Measurements from ENCODE around the gene DPM1.

Gene DPM1

GRCh38 chr20:50957798-50958614 is at the start of gene DPM1:
TSS of gene DPM1 (minus strand) at chr20:50958532. CDS start at chr20:50958523, 9 bp downstream.
- H3K36me3 ChIP-seq (ENCODE audit: control insufficient read depth, insufficient read depth, low read length) = no peaks in the 10 kb centered on the region
- peak within 1 kb of the TSS; percentile 31 for H3K4me3 ChIP-seq (ENCODE audit: low read length)
- H3K27me3 ChIP-seq (ENCODE audit: control insufficient read depth, insufficient read depth, low read length) = no peaks in the 10 kb centered on the region
- peak within 1 kb of the TSS; percentile 77 for H3K9ac ChIP-seq (ENCODE audit: low read length)
- H3K9me3 ChIP-seq (ENCODE audit: control insufficient read depth, low read length) = no peaks in the 10 kb centered on the region
- H3K4me1 ChIP-seq (ENCODE audit: control insufficient read depth, insufficient read depth, low read length) = peaks cover 13% of the 10 kb centered on the region

DNA sequence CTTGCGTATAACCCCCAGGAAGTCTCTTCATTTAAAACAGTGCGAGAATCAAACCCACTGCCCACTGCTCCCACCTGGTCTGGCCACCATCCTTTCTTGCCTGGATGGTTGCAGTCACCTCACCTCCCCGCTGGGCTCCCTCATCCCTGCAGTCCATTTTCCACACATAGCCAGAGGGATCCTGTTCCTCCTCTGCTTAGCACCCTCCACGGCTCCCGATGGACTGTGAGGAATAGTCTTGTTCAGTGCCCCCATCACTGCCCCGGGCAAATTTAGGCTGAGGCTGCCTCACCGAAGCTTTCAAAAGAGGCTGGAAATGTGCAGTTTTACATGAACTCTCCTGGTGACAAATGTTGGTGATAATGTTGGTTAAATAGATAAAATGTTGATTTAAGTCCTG is 46.9 kb upstream of the DPM1 start:
- no peaks in the 10 kb centered on the region for H3K36me3 ChIP-seq (ENCODE audit: control insufficient read depth, insufficient read depth, low read length)
- H3K4me3 ChIP-seq (ENCODE audit: low read length) = no peak overlapping the region
- peaks cover 7% of the 10 kb centered on the region for H3K4me1 ChIP-seq (ENCODE audit: control insufficient read depth, insufficient read depth, low read length)
- no peaks in the 10 kb centered on the region for H3K27me3 ChIP-seq (ENCODE audit: control insufficient read depth, insufficient read depth, low read length)
- H3K9ac ChIP-seq (ENCODE audit: low read length) = no peak overlapping the region
- H3K9me3 ChIP-seq (ENCODE audit: control insufficient read depth, low read length) = no peaks in the 10 kb centered on the region

GRCh38 chr20:51004781-51005180 is 46.4 kb upstream of the DPM1 start:
- H3K27me3 ChIP-seq (ENCODE audit: control insufficient read depth, insufficient read depth, low read length) = no peaks in the 10 kb centered on the region
- H3K9ac ChIP-seq (ENCODE audit: low read length) = no peak overlapping the region
- H3K9me3 ChIP-seq (ENCODE audit: control insufficient read depth, low read length) = no peaks in the 10 kb centered on the region
- no peaks in the 10 kb centered on the region for H3K36me3 ChIP-seq (ENCODE audit: control insufficient read depth, insufficient read depth, low read length)
- H3K4me3 ChIP-seq (ENCODE audit: low read length) = no peak overlapping the region
- peaks cover 7% of the 10 kb centered on the region for H3K4me1 ChIP-seq (ENCODE audit: control insufficient read depth, insufficient read depth, low read length)

DNA sequence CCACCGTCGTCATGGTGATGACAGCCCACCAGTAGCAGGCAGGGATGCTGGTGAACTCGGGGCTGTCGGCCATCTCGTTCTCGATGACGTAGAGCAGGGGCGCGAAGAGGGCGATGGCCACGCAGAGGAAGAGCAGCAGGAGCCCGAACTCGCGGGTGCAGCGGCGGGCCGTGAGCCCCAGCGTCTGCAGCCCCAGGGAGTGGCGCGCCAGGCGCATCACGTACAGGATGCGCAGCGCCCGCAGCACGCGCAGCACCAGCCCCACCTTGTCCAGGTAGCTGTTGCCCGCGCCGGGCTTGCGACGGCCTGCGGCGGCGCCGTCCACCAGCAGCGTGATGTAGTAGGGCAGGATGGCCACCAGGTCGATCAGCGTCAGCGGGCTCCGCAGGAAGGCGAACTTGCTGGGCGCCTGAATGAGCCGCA is 46.0 kb upstream of the DPM1 start:
- H3K36me3 ChIP-seq (ENCODE audit: control insufficient read depth, insufficient read depth, low read length) = no peaks in the 10 kb centered on the region
- no peaks in the 10 kb centered on the region for H3K27me3 ChIP-seq (ENCODE audit: control insufficient read depth, insufficient read depth, low read length)
- H3K9ac ChIP-seq (ENCODE audit: low read length) = no peak overlapping the region
- no peaks in the 10 kb centered on the region for H3K9me3 ChIP-seq (ENCODE audit: control insufficient read depth, low read length)
- peaks cover 4% of the 10 kb centered on the region for H3K4me1 ChIP-seq (ENCODE audit: control insufficient read depth, insufficient read depth, low read length)
- no peak overlapping the region for H3K4me3 ChIP-seq (ENCODE audit: low read length)

GRCh38 chr20:51003753-51004152 is 45.4 kb upstream of the DPM1 start:
- no peak overlapping the region for H3K9ac ChIP-seq (ENCODE audit: low read length)
- no peak overlapping the region for H3K4me3 ChIP-seq (ENCODE audit: low read length)
- no peaks in the 10 kb centered on the region for H3K27me3 ChIP-seq (ENCODE audit: control insufficient read depth, insufficient read depth, low read length)
- no peaks in the 10 kb centered on the region for H3K4me1 ChIP-seq (ENCODE audit: control insufficient read depth, insufficient read depth, low read length)
- no peaks in the 10 kb centered on the region for H3K36me3 ChIP-seq (ENCODE audit: control insufficient read depth, insufficient read depth, low read length)
- no peaks in the 10 kb centered on the region for H3K9me3 ChIP-seq (ENCODE audit: control insufficient read depth, low read length)

DNA sequence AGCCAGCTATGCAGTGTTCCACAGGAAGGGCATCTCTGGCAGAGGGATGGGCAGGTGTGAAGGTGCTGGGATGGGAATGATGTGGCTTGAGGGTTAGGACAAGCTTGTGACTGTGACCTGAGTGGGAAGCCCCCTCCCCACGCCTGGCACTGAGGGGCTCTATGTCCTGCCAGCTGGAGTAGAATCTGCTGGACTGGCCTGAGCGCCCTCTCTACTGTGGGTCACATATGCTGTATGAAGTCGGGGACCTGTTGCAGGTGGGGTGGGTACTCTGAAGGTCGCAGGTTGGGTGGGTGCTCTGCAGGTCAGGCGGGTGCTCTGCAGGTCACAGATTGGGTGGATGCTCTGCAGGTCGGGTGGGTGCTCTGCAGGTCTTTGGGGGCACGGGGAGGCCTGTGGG is 44.3 kb upstream of the DPM1 start:
- Histone ChIP-seq H3K9ac (ENCODE audit: low read length) (no peak overlapping the region), H3K27me3 (ENCODE audit: control insufficient read depth, insufficient read depth, low read length) (peaks cover 2% of the 10 kb centered on the region), H3K4me1 (ENCODE audit: control insufficient read depth, insufficient read depth, low read length) (no peaks in the 10 kb centered on the region), H3K36me3 (ENCODE audit: control insufficient read depth, insufficient read depth, low read length) (no peaks in the 10 kb centered on the region), H3K4me3 (ENCODE audit: low read length) (no peak overlapping the region), H3K9me3 (ENCODE audit: control insufficient read depth, low read length) (no peaks in the 10 kb centered on the region)

- no peaks in the 10 kb centered on the region for H3K4me1 ChIP-seq (ENCODE audit: control insufficient read depth, insufficient read depth, low read length)
- no peaks in the 10 kb centered on the region for H3K36me3 ChIP-seq (ENCODE audit: control insufficient read depth, insufficient read depth, low read length)
- no peak overlapping the region for H3K9ac ChIP-seq (ENCODE audit: low read length)
- H3K4me3 ChIP-seq (ENCODE audit: low read length) = no peak overlapping the region
- H3K27me3 ChIP-seq (ENCODE audit: control insufficient read depth, insufficient read depth, low read length) = peaks cover 9% of the 10 kb centered on the region
- H3K9me3 ChIP-seq (ENCODE audit: control insufficient read depth, low read length) = no peaks in the 10 kb centered on the region
These were observed 43.3 kb upstream of the DPM1 start for GRCh38 chr20:51001430-51002265.

DNA sequence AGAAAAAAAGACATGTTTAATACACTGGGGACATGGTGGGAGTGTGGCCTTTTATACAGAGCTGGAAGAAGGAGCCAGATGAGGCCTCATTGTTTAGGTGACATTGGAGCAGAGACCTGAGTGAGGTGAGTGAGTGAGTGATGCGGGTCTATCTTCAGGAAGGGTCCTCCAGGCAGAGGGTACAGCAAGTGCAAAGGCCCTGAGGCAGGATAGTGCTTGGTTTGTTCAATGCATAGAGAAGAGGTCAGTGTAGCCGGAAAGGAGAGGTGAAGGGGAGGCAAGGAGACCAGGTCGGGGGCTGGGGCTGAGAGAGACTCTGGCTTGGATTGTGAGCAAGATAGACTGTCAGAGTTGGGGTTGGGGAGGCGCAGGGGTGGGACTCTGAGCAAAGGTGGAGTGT is 41.0 kb upstream of the DPM1 start:
- no peaks in the 10 kb centered on the region for H3K9me3 ChIP-seq (ENCODE audit: control insufficient read depth, low read length)

DNA sequence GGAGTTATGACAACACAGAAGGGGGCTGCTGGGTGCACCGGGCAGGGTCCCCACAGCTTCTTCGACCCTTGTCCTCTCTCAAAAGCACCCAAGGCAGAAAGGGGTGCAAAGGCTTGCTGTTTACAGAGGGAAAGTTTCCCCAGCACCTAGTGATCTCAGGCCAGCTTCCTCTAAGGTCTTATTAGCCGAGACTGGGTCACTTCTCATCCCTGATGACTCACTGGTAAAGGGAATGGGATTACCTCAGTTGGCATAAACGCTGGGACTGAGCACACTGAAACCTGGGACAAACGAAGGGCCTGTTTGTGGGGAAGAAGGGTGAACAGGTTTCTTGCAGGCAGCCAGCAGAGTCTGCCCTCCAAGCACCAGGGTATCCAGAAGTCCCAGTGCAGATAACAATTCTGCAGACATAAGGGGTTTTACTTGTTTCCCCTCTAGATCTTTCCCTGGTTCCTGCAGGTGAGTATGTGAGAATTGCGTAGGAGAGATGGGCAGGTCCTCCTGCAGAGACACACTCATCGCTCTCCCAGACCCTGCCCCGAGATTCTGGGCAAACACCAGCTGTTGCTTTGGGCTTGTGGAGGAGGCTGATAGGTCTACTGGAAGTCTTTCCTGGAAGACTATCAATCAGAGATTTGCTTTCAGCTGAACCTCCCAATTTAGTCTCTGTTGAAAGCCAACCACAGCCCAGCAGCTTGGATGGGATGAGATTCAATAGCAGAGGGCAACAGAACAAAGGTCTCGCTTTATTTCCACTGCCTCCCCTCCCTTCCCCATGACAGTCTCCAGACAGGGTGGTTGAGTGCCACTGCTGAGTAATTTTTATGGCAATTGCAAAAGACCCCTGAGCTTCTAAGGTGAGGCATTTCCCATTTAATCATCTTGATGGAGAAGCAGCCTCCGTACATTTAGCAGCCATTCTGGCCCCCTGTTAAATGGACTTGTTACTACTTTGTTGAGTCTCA is 38.9 kb upstream of the DPM1 start:
- no peak overlapping the region for H3K4me3 ChIP-seq (ENCODE audit: low read length)
- H3K9ac ChIP-seq (ENCODE audit: low read length) = no peak overlapping the region
- no peaks in the 10 kb centered on the region for H3K4me1 ChIP-seq (ENCODE audit: control insufficient read depth, insufficient read depth, low read length)
- peaks cover 13% of the 10 kb centered on the region for H3K27me3 ChIP-seq (ENCODE audit: control insufficient read depth, insufficient read depth, low read length)
- no peaks in the 10 kb centered on the region for H3K36me3 ChIP-seq (ENCODE audit: control insufficient read depth, insufficient read depth, low read length)
- H3K9me3 ChIP-seq (ENCODE audit: control insufficient read depth, low read length) = no peaks in the 10 kb centered on the region

More for the DNA sequence above, 41.0 kb upstream of the DPM1 start:
- Histone ChIP-seq H3K4me1 (ENCODE audit: control insufficient read depth, insufficient read depth, low read length) (no peaks in the 10 kb centered on the region), H3K36me3 (ENCODE audit: control insufficient read depth, insufficient read depth, low read length) (no peaks in the 10 kb centered on the region), H3K9ac (ENCODE audit: low read length) (no peak overlapping the region), H3K27me3 (ENCODE audit: control insufficient read depth, insufficient read depth, low read length) (peaks cover 13% of the 10 kb centered on the region), H3K4me3 (ENCODE audit: low read length) (no peak overlapping the region)

DNA sequence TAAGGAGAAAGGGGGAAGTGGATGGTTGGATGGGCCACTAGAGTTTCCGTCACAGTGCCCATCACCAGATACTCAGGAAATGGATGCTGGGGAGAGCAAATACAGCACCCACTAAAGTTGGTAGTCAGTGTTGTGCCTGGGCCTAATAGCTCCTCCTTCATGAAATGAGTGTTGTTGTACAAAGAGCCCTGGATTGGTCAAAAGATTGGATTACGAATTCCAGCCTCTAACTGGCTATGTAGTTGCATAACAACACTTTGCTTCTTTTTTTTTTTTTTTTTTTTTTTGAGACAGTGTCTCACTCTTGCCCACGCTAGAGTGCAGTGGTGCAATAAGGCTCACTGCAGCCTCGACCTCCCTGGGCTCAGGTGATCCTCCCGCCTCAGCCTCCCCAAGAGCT is 37.2 kb upstream of the DPM1 start:
- Histone ChIP-seq H3K9me3 (ENCODE audit: control insufficient read depth, low read length) (no peaks in the 10 kb centered on the region), H3K4me1 (ENCODE audit: control insufficient read depth, insufficient read depth, low read length) (no peaks in the 10 kb centered on the region), H3K4me3 (ENCODE audit: low read length) (no peak overlapping the region), H3K36me3 (ENCODE audit: control insufficient read depth, insufficient read depth, low read length) (no peaks in the 10 kb centered on the region), H3K9ac (ENCODE audit: low read length) (no peak overlapping the region), H3K27me3 (ENCODE audit: control insufficient read depth, insufficient read depth, low read length) (peaks cover 13% of the 10 kb centered on the region)

DNA sequence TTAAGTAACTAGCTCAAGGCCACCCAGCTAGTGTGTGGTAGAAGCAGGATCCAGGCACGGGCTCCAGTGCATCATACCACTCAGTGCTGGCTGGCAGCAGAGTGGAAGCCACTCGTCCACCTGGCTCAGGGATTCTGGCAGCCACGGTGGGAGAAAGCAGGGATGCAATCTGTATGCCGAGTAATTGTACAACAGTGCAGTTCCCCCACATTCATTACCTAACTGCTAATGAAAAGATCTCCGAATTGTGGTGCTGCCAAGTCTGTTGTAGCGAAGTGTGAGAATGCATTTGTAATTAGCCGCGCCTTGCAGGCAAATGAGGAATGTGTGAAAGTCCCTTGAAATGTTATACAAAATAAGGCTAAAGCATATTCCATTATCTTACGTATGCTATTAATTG is 35.5 kb upstream of the DPM1 start:
- Histone ChIP-seq H3K36me3 (ENCODE audit: control insufficient read depth, insufficient read depth, low read length) (no peaks in the 10 kb centered on the region), H3K9me3 (ENCODE audit: control insufficient read depth, low read length) (no peaks in the 10 kb centered on the region), H3K27me3 (ENCODE audit: control insufficient read depth, insufficient read depth, low read length) (peaks cover 13% of the 10 kb centered on the region), H3K9ac (ENCODE audit: low read length) (no peak overlapping the region), H3K4me3 (ENCODE audit: low read length) (no peak overlapping the region), H3K4me1 (ENCODE audit: control insufficient read depth, insufficient read depth, low read length) (no peaks in the 10 kb centered on the region)
